NT2/D1 (cell line): ENCODE results near the gene KLF11.

Experiments
- DNase-seq: peaks from one replicate; pipeline ENCODE4 v3.0.0-alpha.2; 2011; ENCODE audit warnings: low read depth, low spot score
- H3K27me3 ChIP-seq: 2 replicates; pipeline ENCODE4 v1.6.0; 2011; ENCODE audit warnings: mild to moderate bottlenecking; ENCODE audit not compliant: insufficient read length, insufficient read depth
- H3K36me3 ChIP-seq: 2 replicates; pipeline ENCODE4 v1.6.1; 2011; ENCODE audit warnings: mild to moderate bottlenecking, low read length, mixed read lengths; ENCODE audit not compliant: insufficient read depth, insufficient read length
- H3K4me1 ChIP-seq: 2 replicates; pipeline ENCODE4 v1.5.1; 2011; ENCODE audit not compliant: insufficient read depth, insufficient read length
- H3K4me3 ChIP-seq: 2 replicates; pipeline ENCODE4 v1.5.1; 2011; ENCODE audit warnings: low read depth; ENCODE audit not compliant: insufficient read length
- H3K9ac ChIP-seq: 2 replicates; pipeline ENCODE4 v1.6.0; 2011; ENCODE audit warnings: low read depth; ENCODE audit not compliant: insufficient read length
- H3K9me3 ChIP-seq: 2 replicates; pipeline ENCODE4 v1.5.1; 2011; ENCODE audit warnings: mild to moderate bottlenecking, low read length; ENCODE audit not compliant: insufficient read depth
- SUZ12 ChIP-seq: IDR thresholded peaks from 2 replicates; pipeline ENCODE4 v1.6.1; 2011; ENCODE audit not compliant: insufficient read length, insufficient read depth; ENCODE audit errors: extremely low read depth
- YY1 ChIP-seq: IDR thresholded peaks from 2 replicates; pipeline ENCODE4 v1.6.1; 2011; ENCODE audit not compliant: insufficient read length, insufficient read depth
- ZNF274 ChIP-seq: IDR thresholded peaks from 2 replicates; pipeline ENCODE4 v1.6.1; 2011; ENCODE audit warnings: mild to moderate bottlenecking, low read depth, low read length

Gene KLF11

DNA sequence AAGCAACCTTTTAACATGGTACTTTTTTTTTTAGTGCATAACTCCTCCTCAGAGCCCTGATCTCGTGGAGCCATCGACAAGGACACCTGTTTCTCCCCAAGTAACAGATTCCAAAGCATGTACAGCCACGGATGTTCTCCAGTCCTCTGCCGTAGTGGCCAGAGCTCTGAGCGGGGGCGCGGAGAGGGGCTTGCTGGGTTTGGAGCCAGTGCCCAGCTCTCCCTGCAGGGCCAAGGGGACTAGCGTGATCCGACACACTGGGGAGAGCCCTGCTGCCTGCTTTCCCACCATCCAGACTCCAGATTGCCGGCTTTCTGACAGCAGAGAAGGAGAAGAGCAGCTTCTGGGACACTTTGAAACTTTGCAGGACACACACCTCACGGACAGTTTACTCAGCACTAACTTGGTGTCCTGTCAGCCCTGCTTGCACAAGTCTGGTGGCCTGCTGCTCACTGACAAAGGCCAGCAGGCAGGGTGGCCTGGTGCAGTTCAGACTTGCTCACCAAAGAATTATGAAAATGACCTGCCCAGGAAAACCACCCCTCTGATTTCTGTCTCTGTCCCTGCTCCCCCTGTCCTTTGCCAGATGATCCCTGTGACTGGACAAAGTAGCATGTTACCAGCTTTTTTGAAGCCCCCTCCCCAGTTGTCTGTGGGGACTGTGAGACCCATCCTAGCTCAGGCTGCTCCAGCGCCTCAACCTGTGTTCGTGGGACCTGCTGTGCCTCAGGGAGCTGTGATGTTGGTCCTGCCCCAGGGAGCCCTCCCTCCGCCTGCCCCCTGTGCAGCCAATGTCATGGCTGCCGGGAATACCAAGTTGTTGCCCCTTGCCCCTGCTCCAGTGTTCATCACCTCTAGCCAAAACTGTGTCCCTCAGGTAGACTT is 4.5 kb downstream of the KLF11 start:
- DNase-seq: no peak
- Histone ChIP-seq H3K4me3 (no peak overlapping the region), H3K4me1 (peaks cover 2% of the 10 kb centered on the region), H3K9me3 (no peaks in the 10 kb centered on the region; the same call in 1 of the 2 replicates), H3K36me3 (peaks cover 38% of the 10 kb centered on the region), H3K27me3 (no peaks in the 10 kb centered on the region), H3K9ac (no peak overlapping the region)
- no peak for TF ChIP-seq SUZ12
- no peak for TF ChIP-seq YY1
- TF ChIP-seq ZNF274: no peak

DNA sequence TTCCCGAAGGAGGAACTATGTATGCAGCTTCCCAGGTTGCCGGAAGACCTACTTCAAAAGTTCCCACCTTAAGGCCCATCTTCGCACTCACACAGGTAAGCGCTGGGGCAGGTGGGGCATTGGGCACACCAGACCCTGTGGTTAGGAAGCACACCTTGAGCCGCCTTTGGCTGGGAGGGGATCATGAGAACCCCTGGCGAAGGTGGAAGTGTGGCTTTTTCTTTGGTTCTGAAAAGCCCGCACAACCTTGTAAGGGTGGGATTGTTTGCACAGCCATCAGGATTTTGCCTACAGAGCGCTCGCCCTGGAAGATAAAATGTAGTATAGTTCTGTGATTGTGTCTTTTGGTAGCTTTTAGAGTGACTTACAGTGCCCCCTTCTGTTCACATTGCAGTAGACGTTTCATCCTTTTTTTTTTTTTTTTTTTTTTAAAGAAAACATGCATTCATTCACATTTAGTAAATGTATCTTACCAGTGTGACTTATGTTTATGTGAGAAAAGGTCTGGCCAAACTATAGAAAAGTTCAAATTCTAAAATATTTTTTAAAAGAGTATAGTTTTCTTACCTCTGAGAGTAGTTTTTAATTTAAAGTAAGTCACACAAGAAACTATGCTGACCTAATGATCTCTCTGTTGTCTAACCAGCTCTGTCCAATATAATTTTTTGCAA is 5.3 kb downstream of the KLF11 start:
- Histone ChIP-seq H3K9me3 (no peaks in the 10 kb centered on the region; the same call in 1 of the 2 replicates), H3K9ac (no peak overlapping the region), H3K36me3 (peaks cover 46% of the 10 kb centered on the region), H3K4me3 (no peak overlapping the region), H3K4me1 (peaks cover 2% of the 10 kb centered on the region), H3K27me3 (no peaks in the 10 kb centered on the region)
- no peak for DNase-seq
- TF ChIP-seq YY1 (no peak), ZNF274 (no peak), SUZ12 (no peak)

- H3K27me3 ChIP-seq: no peaks in the 10 kb centered on the region
- no peak for DNase-seq
- H3K4me1 ChIP-seq: peaks cover 6% of the 10 kb centered on the region
- H3K9me3 ChIP-seq: no peaks in the 10 kb centered on the region
- no peak overlapping the region for H3K9ac ChIP-seq
- H3K36me3 ChIP-seq: peaks cover 40% of the 10 kb centered on the region
- TF ChIP-seq YY1: no peak
- no peak for TF ChIP-seq SUZ12
- no peak for TF ChIP-seq ZNF274
- H3K4me3 ChIP-seq: no peak overlapping the region
Observed at GRCh38 chr2:10052216-10052615, 8.9 kb downstream of the KLF11 start.

DNA sequence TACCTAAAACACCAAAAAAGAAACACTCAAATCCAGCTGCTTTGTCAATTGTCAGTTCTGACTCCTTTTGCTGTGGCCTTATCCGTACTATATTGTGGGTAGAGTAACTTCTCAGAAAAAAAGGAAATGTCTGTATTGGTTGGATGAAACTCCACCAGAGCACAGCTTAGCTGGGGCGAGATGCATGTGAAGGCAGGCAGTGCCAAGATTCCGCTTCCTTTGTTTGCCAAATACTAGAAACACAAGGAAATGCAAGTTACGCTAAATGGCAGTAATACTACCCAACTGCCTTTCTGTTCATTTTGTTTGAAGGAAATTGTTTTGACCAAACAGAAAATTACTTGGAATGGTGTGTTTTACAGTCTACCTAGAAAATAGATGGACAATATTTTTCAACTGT is 10.0 kb downstream of the KLF11 start:
- Histone ChIP-seq H3K4me1 (peaks cover 11% of the 10 kb centered on the region), H3K27me3 (no peaks in the 10 kb centered on the region), H3K4me3 (no peak overlapping the region), H3K9me3 (no peaks in the 10 kb centered on the region), H3K36me3 (peaks cover 32% of the 10 kb centered on the region), H3K9ac (no peak overlapping the region)
- no peak for DNase-seq
- no peak for TF ChIP-seq ZNF274
- TF ChIP-seq YY1: no peak
- no peak for TF ChIP-seq SUZ12

DNA sequence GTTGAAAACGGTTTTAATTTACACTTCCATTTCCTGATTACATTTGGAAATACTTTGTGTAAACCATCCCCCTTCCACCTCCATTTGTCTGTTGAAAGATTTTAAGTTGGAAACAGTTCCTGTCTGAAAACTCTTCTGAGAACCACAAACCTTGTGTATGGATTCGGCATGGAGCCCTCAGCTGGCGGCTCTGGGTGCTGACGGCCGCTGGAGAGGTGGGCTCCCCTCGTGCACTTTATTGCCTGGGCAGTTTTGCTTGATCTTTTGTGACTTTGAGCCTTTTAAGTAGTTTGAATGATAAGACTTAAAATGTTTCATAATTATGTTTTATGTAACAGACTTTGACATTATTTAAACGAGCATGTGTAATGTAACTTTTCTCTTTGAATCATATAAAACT is 11.1 kb downstream of the KLF11 start:
- Histone ChIP-seq H3K36me3 (peaks cover 25% of the 10 kb centered on the region), H3K9me3 (no peaks in the 10 kb centered on the region), H3K27me3 (no peaks in the 10 kb centered on the region), H3K4me1 (peaks cover 12% of the 10 kb centered on the region), H3K9ac (no peak overlapping the region), H3K4me3 (no peak overlapping the region)
- DNase-seq: no peak
- TF ChIP-seq YY1: no peak
- no peak for TF ChIP-seq ZNF274
- TF ChIP-seq SUZ12: no peak

- Histone ChIP-seq H3K4me3 (no peak overlapping the region), H3K9me3 (no peaks in the 10 kb centered on the region), H3K36me3 (peaks cover 20% of the 10 kb centered on the region), H3K27me3 (no peaks in the 10 kb centered on the region), H3K9ac (no peak overlapping the region), H3K4me1 (peaks cover 12% of the 10 kb centered on the region)
- TF ChIP-seq ZNF274 (no peak), SUZ12 (no peak), YY1 (no peak)
- no peak for DNase-seq
Observed at GRCh38 chr2:10054976-10055375, 11.6 kb downstream of the KLF11 start.

DNA sequence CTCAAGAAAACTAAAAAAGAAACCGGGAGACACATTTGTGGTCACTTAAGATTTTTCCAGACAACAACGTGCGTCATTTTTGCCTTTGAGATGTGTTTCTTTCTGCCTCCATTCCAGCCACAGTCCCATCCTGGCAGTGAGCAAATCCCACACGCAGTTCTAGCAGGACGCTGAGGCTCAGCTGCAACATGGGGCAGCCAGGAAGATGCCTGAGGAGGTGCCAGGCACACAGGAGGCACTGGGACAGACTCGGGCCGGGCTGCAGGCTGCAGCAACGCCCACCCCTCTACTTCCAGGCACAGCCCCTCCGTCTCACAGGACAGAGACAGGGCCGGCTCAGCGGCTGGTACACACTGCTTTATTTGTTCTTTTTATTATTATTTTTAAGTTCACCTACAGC is 13.1 kb downstream of the KLF11 start:
- H3K27me3 ChIP-seq: no peaks in the 10 kb centered on the region
- no peaks in the 10 kb centered on the region for H3K9me3 ChIP-seq
- DNase-seq: no peak
- peaks cover 12% of the 10 kb centered on the region for H3K4me1 ChIP-seq
- TF ChIP-seq SUZ12: no peak
- TF ChIP-seq ZNF274: no peak
- no peak for TF ChIP-seq YY1
- peak overlapping the region; percentile 63 for H3K9ac ChIP-seq
- no peak overlapping the region for H3K4me3 ChIP-seq
- H3K36me3 ChIP-seq: peaks cover 19% of the 10 kb centered on the region
